DND-41 (cell line): ENCODE measurements around the gene NEDD4L.

Source experiments
- ATAC-seq: fragments of 200-7000 bp; cut with Tn5 transposase; 3 replicates; pipeline ENCODE4 v1.9.1; 2021; ENCODE audit warnings: low read depth; ENCODE audit not compliant: insufficient read depth
- DNase-seq: peaks from one replicate; pipeline ENCODE4 v3.0.0-alpha.2; 2020
- H2AFZ ChIP-seq: 2 replicates; pipeline ENCODE4 v1.6.0; 2012; ENCODE audit warnings: low read depth, low read length
- H3K27ac ChIP-seq: 2 replicates; pipeline ENCODE4 v1.5.1; 2012; ENCODE audit warnings: low read length, inconsistent platforms
- H3K27me3 ChIP-seq: fragments of 200-600 bp; sonication (generic); 2 replicates; pipeline ENCODE4 v1.6.0; 2012; ENCODE audit warnings: low read length, mild to moderate bottlenecking, inconsistent platforms; ENCODE audit not compliant: insufficient read depth, poor library complexity
- H3K36me3 ChIP-seq: 2 replicates; pipeline ENCODE4 v1.5.1; 2012; ENCODE audit warnings: low read length, inconsistent platforms; ENCODE audit not compliant: insufficient read depth
- H3K4me1 ChIP-seq: 2 replicates; pipeline ENCODE4 v1.5.1; 2012; ENCODE audit warnings: mild to moderate bottlenecking, low read length; ENCODE audit not compliant: insufficient read depth
- H3K4me2 ChIP-seq: 2 replicates; pipeline ENCODE4 v1.6.0; 2012; ENCODE audit warnings: mild to moderate bottlenecking, moderate library complexity, low read length, inconsistent platforms; ENCODE audit not compliant: insufficient read depth
- H3K4me3 ChIP-seq, 2 experiments: fragments of 200-600 bp in 1 of 2; shearing (Covaris generic) in 1 of 2; 2 replicates each; pipeline ENCODE4 v1.5.1; 2012 to 2016; ENCODE audit warnings: inconsistent platforms in 2 of 2, low read length in 2 of 2, mild to moderate bottlenecking in 2 of 2, low read depth in 1 of 2, moderate library complexity in 1 of 2
- H3K79me2 ChIP-seq: 2 replicates; pipeline ENCODE4 v1.6.0; 2012; ENCODE audit warnings: low read length, inconsistent platforms; ENCODE audit not compliant: insufficient read depth
- H3K9ac ChIP-seq: 2 replicates; pipeline ENCODE4 v1.6.0; 2012; ENCODE audit warnings: low read depth, mild to moderate bottlenecking, inconsistent platforms, low read length, moderate library complexity
- H3K9me3 ChIP-seq: 2 replicates; pipeline ENCODE4 v1.5.1; 2012; ENCODE audit warnings: low read length, moderate library complexity, mild to moderate bottlenecking, inconsistent platforms; ENCODE audit not compliant: insufficient read depth, severe bottlenecking
- H4K20me1 ChIP-seq: 2 replicates; pipeline ENCODE4 v1.6.0; 2012; ENCODE audit warnings: low read length; ENCODE audit not compliant: insufficient read depth
- CTCF ChIP-seq: IDR thresholded peaks from 2 replicates; pipeline ENCODE4 v1.5.1; 2012; ENCODE audit warnings: borderline replicate concordance, low read length, moderate library complexity, mild to moderate bottlenecking; ENCODE audit not compliant: poor library complexity, severe bottlenecking; ENCODE audit errors: extremely low read depth
- EZH2 ChIP-seq: IDR thresholded peaks from 3 replicates; pipeline ENCODE4 v1.6.1; 2012; ENCODE audit warnings: borderline replicate concordance, low read depth, mild to moderate bottlenecking, moderate library complexity, low read length, inconsistent platforms; ENCODE audit not compliant: severe bottlenecking

NEDD4L gene

DNA sequence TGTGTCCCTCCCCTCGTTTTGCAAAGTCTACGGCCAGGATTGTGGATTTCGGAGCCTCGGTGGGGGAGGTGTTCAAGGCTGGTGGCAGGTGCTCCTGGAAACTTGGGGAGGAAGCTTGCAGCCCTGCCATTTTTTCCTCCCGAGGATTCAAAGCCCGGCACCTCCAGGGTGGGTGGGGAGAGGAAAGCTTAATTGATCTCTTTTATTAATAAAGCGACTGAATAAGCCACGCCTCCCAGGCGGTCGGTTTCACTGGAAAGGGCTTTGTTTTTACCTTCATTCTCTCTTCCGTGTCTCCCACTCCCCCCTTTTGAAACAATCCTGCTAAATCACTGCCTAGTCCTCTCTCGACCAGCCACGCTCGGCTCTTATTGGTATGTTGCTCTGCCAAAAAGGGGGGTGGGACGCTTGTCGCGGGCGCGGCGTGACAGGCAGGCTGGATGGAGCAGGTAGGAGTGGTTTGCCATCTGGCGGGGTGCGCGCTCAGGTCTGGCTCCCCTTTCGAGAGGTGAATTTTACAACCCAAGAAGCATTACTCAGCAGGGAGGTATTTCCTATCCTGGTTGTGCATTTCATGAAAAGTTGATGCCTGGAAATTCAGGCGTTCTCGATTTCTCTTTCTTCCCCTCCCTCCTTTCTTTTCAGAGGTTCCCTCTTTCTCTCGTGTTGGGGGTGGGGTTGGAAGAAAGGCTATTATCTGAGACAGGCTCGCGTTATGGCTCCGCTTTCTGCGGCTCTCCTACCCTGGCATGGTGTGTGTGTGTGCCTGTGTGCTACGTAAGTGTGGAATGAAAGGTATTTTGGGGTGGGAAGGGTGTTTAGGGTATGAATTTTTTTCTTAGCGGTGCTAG is 1.4 kb downstream of the NEDD4L start:
- H3K27ac ChIP-seq, result no peak overlapping the region
- H3K79me2 ChIP-seq, result no peaks in the 10 kb centered on the region
- peaks cover 28% of the 10 kb centered on the region for H3K4me1 ChIP-seq
- no peak for ATAC-seq
- peak overlapping the region; percentile 88; the same call in 1 of the 2 replicates for H2AFZ ChIP-seq
- no peak for TF ChIP-seq CTCF
- TF ChIP-seq EZH2, result no peak
- H3K9me3 ChIP-seq, result no peaks in the 10 kb centered on the region
- H3K9ac ChIP-seq, result peak overlapping the region; percentile 64; the same call in 1 of the 2 replicates
- 0 out of 2 replicates have a peak, but pooled peaks cover 4% of the 10 kb centered on the region for H4K20me1 ChIP-seq
- no peaks in the 10 kb centered on the region for H3K36me3 ChIP-seq
- peak overlapping the region; percentile 38 to 64; a peak in 3 of 4 replicates for H3K4me3 ChIP-seq
- H3K27me3 ChIP-seq, result peaks cover 6% of the 10 kb centered on the region
- DNase-seq, result peak; percentile 6
- H3K4me2 ChIP-seq, result peak overlapping the region; percentile 69

GRCh38 chr18:58046093-58046793 is 2.2 kb downstream of the NEDD4L start:
- peak overlapping the region; percentile 69; the same call in 1 of the 2 replicates for H3K4me2 ChIP-seq
- no peak for ATAC-seq
- TF ChIP-seq CTCF, result no peak
- no peak for TF ChIP-seq EZH2
- 0 out of 2 replicates have a peak, but pooled peaks cover 4% of the 10 kb centered on the region for H4K20me1 ChIP-seq
- H3K27ac ChIP-seq, result no peak overlapping the region
- no peak overlapping the region for H2AFZ ChIP-seq
- no peaks in the 10 kb centered on the region for H3K79me2 ChIP-seq
- no peak overlapping the region for H3K9ac ChIP-seq
- H3K27me3 ChIP-seq, result peaks cover 6% of the 10 kb centered on the region
- no peak for DNase-seq
- no peaks in the 10 kb centered on the region for H3K9me3 ChIP-seq
- peaks cover 28% of the 10 kb centered on the region for H3K4me1 ChIP-seq
- no peaks in the 10 kb centered on the region for H3K36me3 ChIP-seq
- 0 out of 4 replicates have a peak overlapping the region, but pooled peaks of 1 of the 2 experiments have one; percentile 24 for H3K4me3 ChIP-seq

DNA sequence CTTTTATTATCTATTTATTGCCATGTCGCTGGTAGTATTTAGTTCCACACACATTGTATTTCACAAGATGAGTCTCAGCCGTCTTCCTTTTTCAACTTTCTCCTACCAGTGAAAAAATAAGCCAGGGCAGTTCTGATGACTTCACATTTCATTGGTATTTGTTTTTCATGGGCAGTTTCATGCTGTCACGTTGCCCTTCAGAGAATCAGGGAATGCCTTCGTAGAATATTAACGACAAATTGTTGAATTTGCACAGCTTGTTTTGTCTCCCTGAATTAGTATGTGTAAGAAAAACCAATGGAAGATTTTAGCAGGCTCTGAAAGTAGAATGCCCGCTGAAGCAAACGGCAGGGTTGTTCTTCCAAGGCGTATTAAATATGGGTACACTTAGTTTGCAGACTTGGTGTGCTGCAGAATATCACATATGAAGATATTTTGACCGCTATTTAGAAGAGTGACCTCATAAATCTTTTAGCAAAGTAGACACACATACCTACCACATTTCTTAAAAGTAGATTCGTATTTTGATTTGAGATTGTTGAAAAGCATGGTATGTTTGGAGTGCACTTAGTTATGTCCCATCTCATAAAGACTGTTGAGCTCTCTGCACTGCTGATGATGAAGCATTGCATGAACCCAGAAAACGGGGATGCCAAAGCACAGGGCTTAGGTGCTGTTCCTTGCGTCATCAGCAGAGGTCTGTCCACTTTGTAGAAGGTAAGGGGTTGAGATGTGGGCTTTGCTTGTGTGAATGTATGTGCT is 2.9 kb downstream of the NEDD4L start:
- H3K27ac ChIP-seq, result no peak overlapping the region
- no peaks in the 10 kb centered on the region for H3K9me3 ChIP-seq
- no peak for DNase-seq
- H3K4me2 ChIP-seq, result no peak overlapping the region
- H3K9ac ChIP-seq, result no peak overlapping the region
- H3K79me2 ChIP-seq, result no peaks in the 10 kb centered on the region
- no peak overlapping the region for H3K4me3 ChIP-seq
- no peak overlapping the region for H2AFZ ChIP-seq
- H3K4me1 ChIP-seq, result peaks cover 28% of the 10 kb centered on the region
- H4K20me1 ChIP-seq, result 0 out of 2 replicates have a peak, but pooled peaks cover 4% of the 10 kb centered on the region
- H3K36me3 ChIP-seq, result no peaks in the 10 kb centered on the region
- TF ChIP-seq CTCF, result no peak
- no peak for TF ChIP-seq EZH2
- ATAC-seq, result no peak
- H3K27me3 ChIP-seq, result peaks cover 6% of the 10 kb centered on the region
